Skeletal muscle cell (primary cell): Measurements from ENCODE around the gene AGRN.
"Not testable (repeated sequence)": the region's sequence is repeated elsewhere in the genome, so short reads cannot be mapped to it uniquely, and the experiment has no call there.

Source experiments
- DNase-seq: peaks from one replicate; pipeline ENCODE4 v3.0.0-alpha.2; 2010; ENCODE audit warnings: low read depth
- H3K4me3 ChIP-seq: 2 replicates; pipeline ENCODE4 v1.5.1; 2011; ENCODE audit warnings: low read depth, mild to moderate bottlenecking, control low read depth, low read length, moderate library complexity

The AGRN gene

GRCh38 chr1:1020000-1020404 lies at the start of gene AGRN:
AGRN (plus strand) TSS chr1:1020120; CDS start chr1:1020173, 53 bp downstream.
- no peak for DNase-seq
- peak within 1 kb of the TSS; percentile 60 for H3K4me3 ChIP-seq

- DNase-seq = no peak
- no peak overlapping the region for H3K4me3 ChIP-seq
These were observed 49.5 kb upstream of the AGRN start for GRCh38 chr1:970242-970972.

- DNase-seq = no peak
- H3K4me3 ChIP-seq = no peak overlapping the region
These were observed 48.8 kb upstream of the AGRN start for GRCh38 chr1:970973-971730.

GRCh38 chr1:971751-972506 lies 48.0 kb upstream of the AGRN start:
- DNase-seq = no peak
- H3K4me3 ChIP-seq = no peak overlapping the region

GRCh38 chr1:972726-973458 lies 47.0 kb upstream of the AGRN start:
- no peak overlapping the region for H3K4me3 ChIP-seq
- DNase-seq = no peak

GRCh38 chr1:973459-974292 lies 46.2 kb upstream of the AGRN start:
- no peak for DNase-seq
- no peak overlapping the region for H3K4me3 ChIP-seq

GRCh38 chr1:974293-974640 lies 45.7 kb upstream of the AGRN start:
- H3K4me3 ChIP-seq = no peak overlapping the region
- no peak for DNase-seq

- DNase-seq = no peak
- no peak overlapping the region for H3K4me3 ChIP-seq
These were observed 45.1 kb upstream of the AGRN start for GRCh38 chr1:974687-975328.

GRCh38 chr1:975365-975764 lies 44.6 kb upstream of the AGRN start:
- H3K4me3 ChIP-seq = no peak overlapping the region
- no peak for DNase-seq

- peak overlapping the region; percentile 20 for H3K4me3 ChIP-seq
- DNase-seq = no peak
These were observed 43.8 kb upstream of the AGRN start for GRCh38 chr1:975896-976683.

GRCh38 chr1:976791-977190 lies 43.1 kb upstream of the AGRN start:
- not testable (repeated sequence) for DNase-seq

GRCh38 chr1:978069-978834 lies 41.7 kb upstream of the AGRN start:
- DNase-seq = no peak
- no peak overlapping the region for H3K4me3 ChIP-seq

More at GRCh38 chr1:976791-977190, 43.1 kb upstream of the AGRN start:
- not testable (repeated sequence) for H3K4me3 ChIP-seq

GRCh38 chr1:978835-979743 lies 40.8 kb upstream of the AGRN start:
- H3K4me3 ChIP-seq = no peak overlapping the region
- no peak for DNase-seq

GRCh38 chr1:979744-980072 lies 40.2 kb upstream of the AGRN start:
- H3K4me3 ChIP-seq = no peak overlapping the region
- no peak for DNase-seq

GRCh38 chr1:980137-980571 lies 39.8 kb upstream of the AGRN start:
- no peak for DNase-seq
- no peak overlapping the region for H3K4me3 ChIP-seq
